Stimulated activated CD8-positive, alpha-beta memory T cell treated with anti-CD3 and anti-CD28 coated beads, Interleukin-12 subunit alpha, Interleukin-12 subunit beta, amount 100 ng/mL, for 24 hours (primary cell): ENCODE data around the gene NRBP1.

Experiments used
- DNase-seq: peaks from one replicate; pipeline ENCODE4 v3.0.0-alpha.2; 2020; ENCODE audit errors: extremely low read depth

The NRBP1 gene

GRCh38 chr2:27428213-27428977 lies at the start of gene NRBP1:
NRBP1 (plus strand) TSS chr2:27428631; CDS start chr2:27433274, 4,643 bp downstream.
- peak; percentile 85 for DNase-seq

GRCh38 chr2:27378809-27379290 lies 49.6 kb upstream of the NRBP1 start:
- DNase-seq, result no peak

- no peak for DNase-seq
Measured at GRCh38 chr2:27379383-27379835, 49.0 kb upstream of the NRBP1 start.

- peak; percentile 14 for DNase-seq
Measured at GRCh38 chr2:27379836-27380625, 48.4 kb upstream of the NRBP1 start.

- peak; percentile 73 for DNase-seq
Measured at GRCh38 chr2:27380626-27381545, 47.5 kb upstream of the NRBP1 start, which contains the start of gene ZNF513. ZNF513 (minus strand) TSS chr2:27380734; CDS start chr2:27380526, 208 bp downstream.

GRCh38 chr2:27381577-27382181 lies 46.8 kb upstream of the NRBP1 start:
- DNase-seq, result no peak

GRCh38 chr2:27390822-27391679 lies 37.4 kb upstream of the NRBP1 start:
- no peak for DNase-seq

GRCh38 chr2:27393225-27393624 lies 35.2 kb upstream of the NRBP1 start:
- DNase-seq, result no peak

GRCh38 chr2:27398962-27399361 lies 29.5 kb upstream of the NRBP1 start:
- no peak for DNase-seq

- no peak for DNase-seq
Measured at GRCh38 chr2:27400348-27401135, 27.9 kb upstream of the NRBP1 start.

- DNase-seq, result no peak
Measured at GRCh38 chr2:27407798-27408491, 20.5 kb upstream of the NRBP1 start.

- no peak for DNase-seq
Measured at GRCh38 chr2:27408601-27409320, 19.7 kb upstream of the NRBP1 start.

- peak; percentile 91 for DNase-seq
Measured at GRCh38 chr2:27409321-27410073, 18.9 kb upstream of the NRBP1 start, which contains the start of gene PPM1G. PPM1G (minus strand) TSS chr2:27409591; CDS start chr2:27409422, 169 bp downstream.

GRCh38 chr2:27412419-27413152 lies 15.8 kb upstream of the NRBP1 start:
- DNase-seq, result no peak

GRCh38 chr2:27416151-27416550 lies 12.3 kb upstream of the NRBP1 start:
- DNase-seq, result no peak

- no peak for DNase-seq
Measured at GRCh38 chr2:27420996-27421395, 7.4 kb upstream of the NRBP1 start.
